ENCODE measurements around the gene ARID5B. TPM values are rescaled to one million over a fixed set of nuclear protein-coding genes. Genes with fewer than 3 reads are reported as not detected.

ARID5B gene
- polyA plus RNA-seq, 3 donors, result 1.00 to 2.5 (median 1.5) TPM

GRCh38 chr10:61871487-61871886 lies 30.0 kb upstream of the ARID5B start:
- H3K4me1 ChIP-seq (ENCODE audit: control insufficient read depth in 1 of 2, insufficient read depth in 2 of 2, low read length in 2 of 2), result no peaks in the 10 kb centered on the region
- TF ChIP-seq CTCF (IDR thresholded peaks at IDR 0.05), result no peak
- intact Hi-C loops (cut with micrococcal nuclease), result no loop called here

GRCh38 chr10:61877887-61878739 lies 23.4 kb upstream of the ARID5B start:
- Histone ChIP-seq H3K27ac (ENCODE audit: low read depth in 1 of 2, low read length in 2 of 2) (no peak overlapping the region), H3K36me3 (replicated peaks in 1 of 2; ENCODE audit: control insufficient read depth in 1 of 2, insufficient read depth in 2 of 2, low read length in 2 of 2) (no peaks in the 10 kb centered on the region), H3K4me1 (ENCODE audit: control insufficient read depth in 1 of 2, insufficient read depth in 2 of 2, low read length in 2 of 2) (no peaks in the 10 kb centered on the region), H4K20me1 (ENCODE audit: insufficient read depth, low read length) (no peaks in the 10 kb centered on the region), H3K4me2 (replicated peaks; ENCODE audit: extremely low read depth, low read length, poor library complexity, severe bottlenecking) (no peak overlapping the region), H3K27me3 (ENCODE audit: control insufficient read depth in 2 of 2, insufficient read depth in 2 of 2, low read length in 2 of 2) (no peaks in the 10 kb centered on the region), H3K4me3 (replicated peaks in 1 of 3; ENCODE audit: low read depth in 2 of 3, low read length in 3 of 3) (no peak overlapping the region), H3K9ac (ENCODE audit: insufficient read depth, low read length, poor library complexity, severe bottlenecking) (no peak overlapping the region), H3K79me2 (ENCODE audit: insufficient read depth, low read length) (no peaks in the 10 kb centered on the region), H2AFZ (ENCODE audit: insufficient read depth, low read depth, low read length, poor library complexity, severe bottlenecking) (no peak overlapping the region), H3K9me3 (replicated peaks in 1 of 2; ENCODE audit: control insufficient read depth in 1 of 2, insufficient read depth in 1 of 2, low read length in 2 of 2) (no peaks in the 10 kb centered on the region)
- no peak for TF ChIP-seq CTCF (IDR thresholded peaks at IDR 0.05)
- no peaks in the 10 kb centered on the region for H3K27me3 Mint-ChIP-seq (ENCODE audit: low read depth in 3 of 3)
- no peak for DNase-seq
- intact Hi-C loops (cut with micrococcal nuclease), result no loop called here
- no peak overlapping the region for H3K4me3 Mint-ChIP-seq
- no peak overlapping the region for H3K27ac Mint-ChIP-seq
- H3K4me1 Mint-ChIP-seq, result peaks cover 2% of the 10 kb centered on the region
- 100% methylated on average over 2 of the region's 11 CpGs for WGBS (ENCODE audit: insufficient coverage)
- H3K9me3 Mint-ChIP-seq, result no peaks in the 10 kb centered on the region
- no peaks in the 10 kb centered on the region for H3K36me3 Mint-ChIP-seq

More at GRCh38 chr10:61871487-61871886, 30.0 kb upstream of the ARID5B start:
- Histone ChIP-seq H3K9me3 (replicated peaks in 1 of 2; ENCODE audit: control insufficient read depth in 1 of 2, insufficient read depth in 1 of 2, low read length in 2 of 2) (no peaks in the 10 kb centered on the region), H3K4me3 (replicated peaks in 1 of 3; ENCODE audit: low read depth in 2 of 3, low read length in 3 of 3) (no peak overlapping the region), H3K79me2 (ENCODE audit: insufficient read depth, low read length) (no peaks in the 10 kb centered on the region), H3K27ac (ENCODE audit: low read depth in 1 of 2, low read length in 2 of 2) (no peak overlapping the region), H2AFZ (ENCODE audit: insufficient read depth, low read depth, low read length, poor library complexity, severe bottlenecking) (no peak overlapping the region), H4K20me1 (ENCODE audit: insufficient read depth, low read length) (no peaks in the 10 kb centered on the region), H3K27me3 (ENCODE audit: control insufficient read depth in 2 of 2, insufficient read depth in 2 of 2, low read length in 2 of 2) (no peaks in the 10 kb centered on the region), H3K9ac (ENCODE audit: insufficient read depth, low read length, poor library complexity, severe bottlenecking) (no peak overlapping the region), H3K36me3 (replicated peaks in 1 of 2; ENCODE audit: control insufficient read depth in 1 of 2, insufficient read depth in 2 of 2, low read length in 2 of 2) (no peaks in the 10 kb centered on the region), H3K4me2 (replicated peaks; ENCODE audit: extremely low read depth, low read length, poor library complexity, severe bottlenecking) (no peak overlapping the region)
- Mint-ChIP-seq H3K36me3 (no peaks in the 10 kb centered on the region), H3K4me1 (peaks cover 8% of the 10 kb centered on the region), H3K9me3 (no peaks in the 10 kb centered on the region), H3K4me3 (no peak overlapping the region), H3K27me3 (ENCODE audit: low read depth in 3 of 3) (peaks cover 0 to 1% (median 0%) of the 10 kb centered on the region in 3 donors), H3K27ac (no peak overlapping the region)
- WGBS (ENCODE audit: insufficient coverage), result 93% methylated on average over 4 of the region's 6 CpGs
- no peak for DNase-seq
